Stimulated activated CD8-positive, alpha-beta memory T cell treated with anti-CD3 and anti-CD28 coated beads, Interleukin-7, amount 100 ng/mL, for 24 hours (primary cell): ENCODE data around the gene IL17D.
"Not testable (repeated sequence)": the region's sequence is repeated elsewhere in the genome, so short reads cannot be mapped to it uniquely, and the experiment has no call there.

Source experiments
- DNase-seq: peaks from one replicate; pipeline ENCODE4 v3.0.0-alpha.2; 2020; ENCODE audit warnings: low read depth

Gene IL17D

DNA sequence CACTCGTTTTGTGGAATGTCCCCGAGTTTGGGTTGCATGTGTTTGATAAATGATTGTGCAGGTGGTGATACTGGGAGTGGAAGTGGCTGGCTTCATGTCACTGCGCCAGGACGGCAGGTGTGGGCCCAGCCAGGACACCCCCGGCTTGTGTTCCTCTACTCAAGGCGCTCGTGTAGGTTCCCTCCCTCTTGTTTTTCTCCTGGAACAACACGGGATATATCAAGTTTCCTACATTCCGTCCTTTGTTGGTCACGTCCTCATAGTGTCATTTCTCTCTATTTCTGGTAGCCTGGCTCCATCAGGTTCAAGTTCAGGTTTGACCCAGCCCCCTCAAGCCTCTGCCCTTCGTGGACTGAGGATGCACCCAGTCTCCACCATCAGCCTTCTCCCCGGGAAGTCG, 16.3 kb downstream of the IL17D start:
- DNase-seq: no peak

DNA sequence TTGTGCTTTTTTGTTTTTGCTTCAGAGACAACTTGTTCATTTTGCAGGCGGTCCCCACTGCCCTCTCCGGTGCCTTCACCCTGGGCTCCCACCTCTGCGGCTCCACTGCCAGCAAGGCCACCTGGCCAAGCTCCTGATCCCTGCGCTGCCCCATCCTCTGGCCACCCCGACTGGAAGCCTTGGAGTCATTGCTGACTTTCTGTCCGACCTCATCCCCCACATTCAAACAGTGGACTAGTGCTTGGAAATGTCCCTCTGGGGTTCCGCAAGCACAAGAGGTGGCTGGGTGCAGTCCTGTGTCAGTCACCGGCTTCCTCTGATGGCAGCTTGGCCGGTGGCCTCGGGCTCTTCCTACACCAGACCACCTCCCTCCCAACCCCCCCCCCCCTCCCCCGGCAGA, 17.0 kb downstream of the IL17D start:
- no peak for DNase-seq

DNA sequence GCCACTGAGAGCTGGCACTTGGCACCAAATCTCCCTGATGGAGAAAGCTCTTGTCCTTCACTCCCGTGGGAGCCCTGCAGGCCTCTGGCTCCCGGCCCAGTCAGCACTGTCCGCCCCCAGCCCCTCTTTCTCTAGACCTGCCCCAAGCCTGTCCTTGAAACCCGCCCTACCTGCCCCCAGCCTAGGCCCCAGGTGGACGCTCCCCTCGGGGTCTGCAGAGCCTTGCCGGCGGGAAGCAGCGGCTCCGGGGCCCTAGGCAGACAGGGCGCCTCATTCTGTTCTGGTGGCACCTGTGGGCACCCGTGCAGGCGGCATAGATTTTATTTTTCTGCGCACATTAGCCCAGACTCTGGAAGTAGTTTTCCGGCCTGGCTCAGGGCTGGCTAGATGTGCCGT, 17.6 kb downstream of the IL17D start:
- no peak for DNase-seq

DNA sequence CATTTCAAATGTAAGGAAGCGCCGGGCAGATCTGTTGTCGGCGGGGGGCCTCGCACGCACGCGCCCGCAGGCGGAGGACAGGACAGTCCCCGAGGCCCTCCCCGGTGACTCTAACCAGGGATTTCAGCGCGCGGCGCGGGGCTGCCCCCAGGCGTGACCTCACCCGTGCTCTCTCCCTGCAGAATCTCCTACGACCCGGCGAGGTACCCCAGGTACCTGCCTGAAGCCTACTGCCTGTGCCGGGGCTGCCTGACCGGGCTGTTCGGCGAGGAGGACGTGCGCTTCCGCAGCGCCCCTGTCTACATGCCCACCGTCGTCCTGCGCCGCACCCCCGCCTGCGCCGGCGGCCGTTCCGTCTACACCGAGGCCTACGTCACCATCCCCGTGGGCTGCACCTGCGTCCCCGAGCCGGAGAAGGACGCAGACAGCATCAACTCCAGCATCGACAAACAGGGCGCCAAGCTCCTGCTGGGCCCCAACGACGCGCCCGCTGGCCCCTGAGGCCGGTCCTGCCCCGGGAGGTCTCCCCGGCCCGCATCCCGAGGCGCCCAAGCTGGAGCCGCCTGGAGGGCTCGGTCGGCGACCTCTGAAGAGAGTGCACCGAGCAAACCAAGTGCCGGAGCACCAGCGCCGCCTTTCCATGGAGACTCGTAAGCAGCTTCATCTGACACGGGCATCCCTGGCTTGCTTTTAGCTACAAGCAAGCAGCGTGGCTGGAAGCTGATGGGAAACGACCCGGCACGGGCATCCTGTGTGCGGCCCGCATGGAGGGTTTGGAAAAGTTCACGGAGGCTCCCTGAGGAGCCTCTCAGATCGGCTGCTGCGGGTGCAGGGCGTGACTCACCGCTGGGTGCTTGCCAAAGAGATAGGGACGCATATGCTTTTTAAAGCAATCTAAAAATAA, 18.2 kb downstream of the IL17D start:
- no peak for DNase-seq

DNA sequence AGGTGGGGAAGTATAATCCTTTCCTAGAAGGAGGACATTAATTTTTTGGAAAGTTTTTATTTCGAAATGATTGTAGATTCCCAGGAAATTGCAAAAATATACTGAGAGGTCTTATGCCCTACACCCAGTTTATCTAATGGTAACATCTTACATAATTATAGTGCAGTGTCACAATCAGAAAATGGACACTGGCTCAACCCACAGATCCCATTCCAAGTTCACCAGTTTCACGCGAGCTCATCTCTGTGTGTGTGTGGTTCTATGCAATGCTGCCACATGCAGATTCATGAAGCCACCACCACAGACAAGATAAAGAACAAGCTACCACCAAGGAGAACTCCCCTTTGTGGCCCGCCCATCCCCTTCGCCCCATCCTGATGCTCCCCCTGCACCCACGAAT, 24.4 kb downstream of the IL17D start:
- no peak for DNase-seq

DNA sequence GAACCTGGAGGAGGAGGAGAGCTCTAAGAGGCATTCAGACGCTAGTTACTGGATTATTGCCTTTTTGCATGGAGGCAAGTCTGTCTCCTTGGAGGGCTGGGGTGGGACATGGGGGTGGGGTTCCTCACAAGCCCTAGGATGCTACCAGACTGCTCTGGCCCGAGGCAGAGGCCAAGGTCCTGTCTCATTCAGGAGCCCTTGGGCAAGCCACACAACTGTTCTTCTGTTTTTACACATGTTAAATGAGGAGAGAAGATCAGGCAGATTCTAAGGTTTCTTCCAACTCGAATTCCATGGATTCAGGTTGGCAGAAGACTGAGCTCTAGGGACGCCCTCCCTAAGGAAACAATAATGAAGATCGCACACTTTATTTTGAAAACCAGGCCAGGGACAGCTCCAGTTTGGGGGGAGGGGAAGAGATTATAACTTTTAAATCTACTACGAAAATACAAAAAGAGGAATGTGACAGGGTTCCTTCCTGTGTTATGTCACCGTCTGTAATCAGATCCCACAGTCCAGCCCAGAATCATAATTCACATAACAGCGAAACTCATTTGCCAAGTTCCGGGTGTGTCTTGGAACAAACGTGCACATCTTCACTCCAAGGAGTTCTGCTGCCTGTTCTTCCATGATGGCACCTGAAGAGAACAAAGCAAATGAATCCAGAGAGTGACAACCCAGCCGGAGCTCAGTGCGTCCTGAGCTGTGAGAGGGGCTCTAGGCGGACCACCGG, 25.2 kb downstream of the IL17D start:
- DNase-seq: no peak

DNA sequence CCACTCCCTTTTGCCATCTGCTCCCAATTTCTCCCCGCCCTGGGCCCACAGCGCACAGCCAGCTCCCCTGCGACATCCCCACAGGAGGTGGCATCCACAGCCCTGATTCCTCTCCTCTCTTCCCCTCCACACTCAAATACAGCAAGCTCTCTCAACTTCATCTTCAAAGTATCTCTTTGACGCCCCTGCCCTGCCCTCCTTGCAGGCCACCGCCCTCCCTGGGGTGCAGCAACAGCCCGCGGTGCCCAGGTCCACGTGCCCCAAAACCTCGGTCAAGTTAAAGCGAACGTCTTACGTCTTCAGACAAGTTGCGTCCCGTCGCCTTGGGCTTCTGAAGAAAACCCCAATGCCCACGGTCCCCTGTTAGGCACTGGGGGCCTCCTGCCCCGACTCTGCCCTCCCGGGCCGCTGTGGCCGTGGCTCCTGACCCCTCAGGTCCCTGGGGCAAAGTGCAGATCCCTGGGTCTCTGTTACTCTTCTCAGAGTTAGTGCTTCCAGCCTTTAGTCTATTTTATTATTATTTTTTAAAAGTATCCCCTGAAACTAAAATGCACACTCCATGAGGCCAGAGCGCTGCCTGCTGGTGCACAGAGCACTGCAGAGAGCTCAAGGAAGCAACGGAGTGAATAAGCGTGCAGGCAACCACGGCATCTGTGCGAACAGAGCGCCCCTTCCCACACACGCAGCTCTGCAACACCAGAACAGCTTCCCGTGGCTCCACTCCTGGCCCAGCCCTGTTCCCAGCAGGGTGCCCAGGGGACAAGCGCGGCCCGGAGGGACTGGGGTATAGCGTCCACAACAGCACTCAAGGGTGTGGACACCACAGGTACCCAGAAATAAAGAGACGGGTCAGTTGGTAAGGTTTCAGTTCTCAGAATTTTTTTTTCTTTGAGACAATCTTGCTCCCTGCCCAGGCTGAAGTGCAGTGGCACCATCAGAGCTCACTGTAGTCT, 26.4 kb downstream of the IL17D start:
- DNase-seq: no peak

DNA sequence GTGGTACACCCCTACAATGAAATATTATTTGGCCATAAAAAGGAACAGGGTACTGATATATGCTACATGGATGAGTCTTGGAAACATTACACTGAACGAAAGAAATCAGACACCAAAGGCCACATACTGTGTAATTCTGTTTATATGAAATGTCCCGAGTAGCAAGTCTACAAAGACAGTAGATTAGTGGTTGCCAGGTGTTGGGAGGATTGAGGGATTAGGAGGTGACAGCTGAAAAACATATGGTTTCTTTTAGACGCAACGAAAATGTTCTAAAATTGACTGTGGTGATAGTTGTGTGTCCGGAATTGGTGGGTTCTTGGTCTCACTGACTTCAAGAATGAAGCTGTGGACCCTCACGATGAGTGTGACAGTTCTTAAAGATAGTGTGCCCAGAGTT, 35.1 kb downstream of the IL17D start:
- DNase-seq: no peak

DNA sequence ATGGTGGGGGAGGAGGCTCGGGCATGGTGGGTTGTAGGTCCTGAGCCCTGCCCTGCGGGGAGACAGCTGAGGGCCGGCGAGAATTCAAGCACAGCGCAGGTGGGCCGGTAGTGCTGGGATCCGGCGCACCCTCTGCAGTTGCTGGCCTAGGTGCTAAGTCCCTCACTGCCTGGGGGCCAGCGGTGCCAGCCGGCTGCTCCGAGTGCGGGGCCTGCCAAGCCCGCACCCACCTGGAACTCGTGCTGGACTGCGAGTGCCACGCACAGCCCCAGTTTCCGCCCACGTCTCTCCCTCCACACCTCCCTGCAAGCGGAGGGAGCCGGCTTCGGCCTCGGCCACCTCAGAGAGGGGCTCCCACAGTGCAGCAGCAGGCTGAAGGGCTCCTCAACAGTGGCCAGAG, 36.5 kb downstream of the IL17D start:
- DNase-seq: no peak

DNA sequence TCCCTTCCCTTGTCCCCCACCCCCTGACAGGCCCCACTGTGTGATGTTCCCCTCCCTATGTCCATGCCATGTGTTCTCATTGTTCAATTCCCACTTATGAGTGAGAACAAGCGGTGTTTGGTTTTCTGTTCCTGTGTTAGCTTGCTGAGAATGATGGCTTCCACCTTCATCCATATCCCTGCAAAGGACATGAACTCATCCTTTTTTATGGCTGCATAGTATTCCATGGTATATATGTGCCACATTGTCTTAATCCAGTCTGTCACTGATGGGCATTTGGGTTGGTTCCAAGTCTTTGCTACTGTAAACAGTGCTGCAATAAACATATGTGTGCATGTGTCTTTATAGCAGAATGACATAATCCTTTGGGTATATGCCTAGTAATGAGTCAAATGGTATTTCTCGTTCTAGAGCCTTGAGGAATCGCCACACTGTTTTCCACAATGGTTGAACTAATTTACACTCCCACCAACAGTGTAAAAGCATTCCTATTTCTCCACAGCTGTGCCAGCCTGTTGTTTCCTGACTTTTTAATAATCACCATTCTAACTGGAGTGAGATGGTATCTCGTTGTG, 40.4 kb downstream of the IL17D start:
- DNase-seq: not testable (repeated sequence)

DNA sequence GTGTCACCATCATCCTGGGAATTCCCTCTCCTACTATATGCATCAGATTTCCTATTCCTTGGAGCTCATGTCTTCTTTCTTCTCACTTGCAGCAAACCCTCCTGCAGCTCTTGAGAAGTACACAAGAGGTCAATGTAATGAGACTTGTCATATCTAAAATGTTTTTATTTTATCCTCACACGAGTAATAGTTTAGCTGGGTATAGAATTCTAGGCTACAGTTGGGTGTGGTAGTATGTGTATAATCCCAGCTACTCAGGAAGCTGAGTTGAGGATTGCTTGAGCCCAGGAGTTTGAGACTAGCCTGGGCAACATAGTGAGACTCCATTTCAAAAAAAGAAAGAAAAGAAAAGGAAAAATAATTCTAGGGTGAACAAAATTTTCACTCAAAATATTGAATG, 45.9 kb downstream of the IL17D start:
- DNase-seq: no peak

DNA sequence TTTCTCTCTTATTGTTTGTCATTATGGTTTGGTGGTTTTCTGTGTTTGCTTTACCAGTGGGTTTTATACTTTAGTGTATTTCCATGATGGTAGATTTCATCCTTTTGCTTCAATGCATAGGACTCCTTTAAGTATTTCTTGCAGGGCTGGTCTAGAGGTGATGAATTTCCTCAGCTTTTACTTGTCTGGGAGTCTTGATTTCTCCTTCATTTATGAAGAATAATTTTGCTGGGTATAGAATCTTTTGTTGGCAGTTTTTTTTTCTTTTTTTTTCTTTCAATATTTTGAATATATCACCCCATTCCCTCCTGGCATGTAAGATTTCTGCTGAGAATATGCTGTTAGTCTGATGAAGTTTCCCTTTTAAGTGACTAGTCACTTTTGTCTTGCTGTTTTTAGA, 50.5 kb downstream of the IL17D start:
- no peak for DNase-seq

DNA sequence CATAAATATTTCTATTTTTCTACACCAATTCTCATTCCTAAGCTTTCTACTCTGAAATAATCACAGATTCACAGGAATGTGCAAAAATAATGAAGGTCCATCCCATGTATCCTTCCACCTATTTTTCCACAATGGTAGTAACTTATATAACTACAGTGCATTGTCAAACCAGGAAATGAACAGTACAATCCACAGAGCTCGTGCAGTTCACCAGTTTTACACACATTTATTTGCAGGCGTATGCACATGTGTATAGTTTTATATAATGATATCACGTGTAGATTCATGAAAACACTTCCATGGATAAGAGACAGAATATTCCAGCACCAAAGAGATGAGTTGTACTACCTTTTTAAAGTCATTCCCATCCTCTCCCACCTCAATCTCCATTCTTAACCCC, 57.4 kb downstream of the IL17D start:
- no peak for DNase-seq

DNA sequence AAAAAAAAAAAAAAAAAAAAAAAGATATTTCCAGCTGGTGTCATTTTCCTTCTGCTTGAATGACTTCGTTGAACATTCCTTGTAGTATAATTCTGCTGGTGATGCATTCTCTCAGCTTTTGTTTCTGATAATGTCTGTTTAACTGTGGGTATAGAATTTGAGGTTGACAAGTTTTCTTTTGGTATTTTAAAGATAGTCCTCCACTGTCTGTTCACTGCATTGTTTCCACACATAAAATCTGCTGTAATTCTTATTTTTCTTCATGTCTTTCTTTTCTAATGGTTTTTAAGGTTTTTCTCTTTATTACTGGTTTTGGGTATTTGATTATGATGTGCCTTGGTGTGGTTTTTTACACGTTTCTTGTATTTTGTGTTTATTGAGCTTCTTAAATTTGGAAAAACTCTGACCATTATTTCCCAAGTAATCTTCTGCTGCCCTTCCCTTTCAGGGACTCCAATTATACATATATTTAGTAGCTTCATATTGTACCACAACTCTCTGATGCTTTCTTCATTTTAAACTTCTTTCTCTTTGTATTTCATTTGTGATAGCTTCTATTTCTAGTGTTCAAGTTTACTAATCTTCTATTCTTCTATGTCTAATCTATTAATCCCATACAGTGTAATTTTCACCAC, 63.9 kb downstream of the IL17D start:
- no peak for DNase-seq

DNA sequence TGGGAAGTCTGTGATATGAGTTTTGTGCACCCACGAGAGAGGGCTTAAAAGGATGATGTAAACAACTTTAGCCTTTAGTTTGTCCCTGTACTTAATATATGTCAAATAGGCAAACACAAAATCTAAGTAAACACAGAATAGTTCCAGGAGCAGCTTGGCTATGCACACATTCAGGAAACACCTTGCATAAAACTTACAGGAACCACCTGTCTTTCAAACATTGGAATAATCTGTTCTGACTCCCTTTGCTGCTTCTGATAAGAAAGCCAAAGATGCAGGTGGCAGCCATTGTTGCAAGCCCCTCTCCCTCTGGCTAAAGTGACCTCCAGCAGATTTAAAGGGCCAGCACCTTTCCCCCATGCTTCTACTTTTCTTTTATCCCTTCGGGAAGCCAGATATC, 65.6 kb downstream of the IL17D start:
- no peak for DNase-seq

DNA sequence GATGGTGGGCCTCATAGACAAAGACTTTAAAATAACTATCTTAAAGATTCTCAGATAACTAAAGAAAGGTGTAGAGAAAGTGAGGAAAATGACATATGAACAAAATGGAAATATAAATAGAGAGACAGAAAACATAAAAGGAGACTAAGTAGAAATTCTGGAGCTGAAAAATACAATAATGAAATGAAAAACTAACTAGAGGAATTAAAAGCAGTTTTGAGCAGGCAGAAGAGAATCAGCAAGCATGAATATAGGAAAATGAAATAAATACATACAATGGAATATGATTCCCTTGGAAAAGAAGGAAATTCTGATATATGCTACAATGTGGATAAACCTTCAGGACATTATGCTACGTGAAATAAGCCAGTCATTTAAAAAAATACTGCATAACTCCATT, 66.3 kb downstream of the IL17D start:
- no peak for DNase-seq
